ENCODE results near the gene MGP.

MGP gene

DNA sequence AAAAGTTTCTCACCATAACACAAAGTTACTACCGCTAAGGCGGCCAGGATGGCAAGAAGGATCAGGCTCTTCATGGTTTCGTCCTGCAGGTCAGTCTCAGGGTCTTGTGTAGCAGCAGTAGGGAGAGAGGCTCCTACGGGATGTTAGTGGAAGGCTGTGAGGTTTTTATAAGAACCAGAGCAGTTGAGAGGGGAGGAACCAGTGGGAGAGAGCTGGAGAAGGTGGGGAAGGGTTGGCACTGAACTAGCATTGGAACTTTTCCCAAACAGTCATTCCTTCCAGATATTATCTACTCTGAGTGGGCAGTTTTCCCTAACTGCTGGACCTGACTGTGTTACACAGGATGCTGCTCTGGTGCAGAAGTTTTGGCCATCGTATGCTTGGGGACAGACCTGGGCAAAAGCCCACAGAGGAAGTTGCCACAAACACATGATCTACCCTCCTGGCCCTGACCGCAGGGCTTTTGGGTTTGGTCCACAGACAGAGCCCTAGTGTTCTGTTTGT, at the start of gene MGP:
Gene MGP, minus strand, starts transcription at position 137 of the 504 bp plus-strand sequence. Its CDS starts 63 bp downstream, at position 74.
- H3K4me3 ChIP-seq (ENCODE audit: low read depth, low read length), result no peak within 1 kb of the TSS

DNA sequence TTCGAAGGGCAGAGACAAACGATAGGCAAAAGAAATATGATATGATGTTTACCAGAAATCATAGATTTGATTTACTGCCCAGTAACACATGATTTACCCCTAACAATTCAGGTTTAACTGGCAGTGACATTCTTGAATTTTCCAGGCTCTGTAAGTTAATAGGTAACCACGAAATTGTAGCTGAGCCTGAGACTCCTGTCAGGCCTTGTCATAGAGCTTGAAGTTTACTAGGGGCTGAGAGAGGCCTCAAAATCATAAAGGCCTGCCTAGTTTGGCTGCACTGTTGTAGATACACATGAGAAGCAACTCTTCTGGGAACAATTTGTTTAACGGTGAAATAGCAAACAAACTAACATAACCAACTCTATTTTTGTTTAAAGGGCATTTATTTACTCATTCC, 49.4 kb upstream of the MGP start:
- H3K4me3 ChIP-seq (ENCODE audit: low read depth, low read length), result no peak overlapping the region

DNA sequence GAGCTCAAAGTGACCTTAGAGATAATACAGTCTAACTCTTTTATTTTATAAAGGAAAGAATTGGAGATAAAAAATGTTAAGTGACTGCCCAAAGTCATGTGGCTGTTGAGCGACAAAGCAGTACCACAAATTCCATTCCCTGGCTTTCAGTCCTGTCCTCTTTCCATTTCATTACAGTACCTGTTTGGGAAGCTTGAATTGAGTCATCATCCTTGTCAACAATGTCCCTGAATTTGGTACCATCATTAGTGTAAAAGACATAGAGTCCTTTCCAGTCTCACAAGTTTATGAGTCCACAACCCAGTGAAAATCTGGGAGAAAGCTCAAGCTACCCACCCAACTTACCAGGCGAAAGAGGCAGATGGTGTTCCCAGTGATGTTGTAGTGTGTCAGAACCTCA, 48.9 kb upstream of the MGP start:
- no peak overlapping the region for H3K4me3 ChIP-seq (ENCODE audit: low read depth, low read length)

DNA sequence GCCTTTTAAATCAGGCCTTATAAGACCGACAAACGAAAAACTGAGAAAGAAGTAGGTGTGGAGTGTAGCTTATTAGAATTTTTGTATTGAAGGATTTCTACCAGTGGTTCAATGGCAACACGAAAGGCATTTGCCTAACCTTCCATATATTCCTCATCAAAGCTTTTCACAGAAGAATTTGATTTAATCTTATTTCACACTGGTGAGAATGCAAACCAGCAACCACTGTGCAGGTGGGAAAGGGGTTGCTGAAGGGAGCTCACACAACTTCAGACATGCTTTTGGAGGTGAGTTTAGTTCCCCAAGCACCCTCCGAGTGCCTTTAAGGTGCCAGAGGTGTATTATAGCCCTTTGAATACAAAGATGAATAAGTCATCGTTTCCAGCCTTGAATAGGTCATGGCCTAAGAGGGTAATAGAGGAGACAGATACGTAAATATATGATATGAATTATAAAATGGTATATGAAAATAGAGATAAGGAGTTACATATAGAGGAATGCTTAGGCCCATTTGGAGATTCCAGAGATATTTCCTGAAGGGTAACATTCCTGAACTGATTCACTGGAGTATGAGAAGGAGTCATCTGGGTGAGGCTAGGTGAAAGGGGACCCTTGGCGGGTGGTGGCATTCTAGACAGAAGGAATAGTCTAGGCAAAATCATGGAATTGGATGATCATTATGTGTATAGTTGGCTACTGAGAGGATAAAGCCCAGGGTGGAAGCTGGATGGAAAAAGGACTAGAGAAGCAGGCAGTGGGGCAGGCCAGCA, 46.3 kb upstream of the MGP start:
- H3K4me3 ChIP-seq (ENCODE audit: low read depth, low read length), result no peak overlapping the region

DNA sequence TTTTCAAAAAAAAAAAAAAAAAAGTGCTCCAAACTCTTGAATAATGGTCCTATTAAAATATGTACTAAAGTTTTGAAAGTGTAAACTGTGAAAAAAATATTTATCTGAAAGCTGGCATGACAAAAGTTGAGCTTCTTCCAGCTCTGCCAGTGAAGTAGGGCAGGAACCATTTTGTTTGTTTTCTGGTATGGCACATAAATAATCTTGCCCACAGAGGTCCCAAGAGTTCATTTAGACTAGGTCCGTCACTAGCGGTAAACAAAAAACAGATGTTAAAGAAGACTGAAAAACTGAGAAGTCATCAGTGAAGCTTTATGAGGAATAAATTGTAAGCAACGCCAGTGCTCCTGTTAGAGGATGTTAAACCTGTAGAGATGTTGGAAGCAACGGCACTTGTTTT, 45.7 kb upstream of the MGP start:
- H3K4me3 ChIP-seq (ENCODE audit: low read depth, low read length), result no peak overlapping the region

DNA sequence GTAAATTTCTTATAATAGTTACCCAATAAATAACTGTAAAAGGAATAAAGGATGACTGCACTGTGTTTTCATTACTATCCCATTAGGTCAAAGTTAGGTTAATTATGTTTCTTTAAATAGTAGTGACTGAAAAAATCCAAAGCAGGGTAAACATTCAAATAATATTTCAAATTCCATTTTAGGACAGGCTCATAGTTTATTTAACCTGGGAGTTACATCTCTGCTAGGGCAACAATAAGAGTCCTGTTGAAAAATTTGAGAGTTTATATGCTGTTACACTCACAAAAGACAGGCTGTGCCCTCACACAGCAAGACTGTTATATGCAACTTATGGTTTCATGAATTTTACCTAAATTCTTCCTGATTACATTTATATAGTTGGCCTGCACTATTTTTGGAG, 44.6 kb upstream of the MGP start:
- H3K4me3 ChIP-seq (ENCODE audit: low read depth, low read length), result no peak overlapping the region

DNA sequence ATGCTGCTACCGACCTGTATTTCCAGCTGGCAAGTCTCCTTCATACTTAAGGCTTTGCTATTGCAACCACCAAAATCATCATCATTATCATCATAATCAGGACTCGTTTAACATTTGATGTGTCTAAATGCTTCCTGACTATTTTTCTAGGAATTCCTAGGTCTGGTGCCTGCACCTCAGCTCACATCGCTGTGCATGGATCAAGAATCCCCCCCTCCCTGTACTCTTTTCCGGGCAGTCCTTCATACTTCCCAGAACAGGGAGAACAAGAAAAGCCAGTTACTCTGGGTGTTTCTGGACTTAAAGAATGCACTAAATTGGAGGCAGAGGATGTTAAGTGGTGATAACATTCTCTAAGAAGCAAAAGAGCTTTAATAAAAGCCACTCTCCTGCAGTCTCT, 43.3 kb upstream of the MGP start:
- no peak overlapping the region for H3K4me3 ChIP-seq (ENCODE audit: low read depth, low read length)

DNA sequence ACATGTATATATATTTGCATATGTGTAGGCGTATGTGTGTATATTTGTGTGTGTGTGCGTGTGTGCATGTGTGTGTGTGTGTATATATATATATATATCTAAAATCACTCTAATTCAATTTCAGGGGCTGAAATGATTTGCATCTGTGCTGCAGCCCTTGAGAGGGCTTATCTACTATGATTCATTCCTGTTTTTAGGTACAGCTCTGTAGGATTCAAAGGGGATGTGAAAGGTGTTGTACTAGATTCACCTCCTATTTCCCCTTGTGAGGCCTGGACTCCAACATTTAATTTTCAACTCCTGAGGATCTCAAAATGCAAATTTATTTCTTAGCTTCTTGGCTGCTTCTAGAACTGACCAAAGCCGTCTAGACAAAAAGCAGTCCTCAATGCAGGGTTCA, 41.6 kb upstream of the MGP start:
- no peak overlapping the region for H3K4me3 ChIP-seq (ENCODE audit: low read depth, low read length)

DNA sequence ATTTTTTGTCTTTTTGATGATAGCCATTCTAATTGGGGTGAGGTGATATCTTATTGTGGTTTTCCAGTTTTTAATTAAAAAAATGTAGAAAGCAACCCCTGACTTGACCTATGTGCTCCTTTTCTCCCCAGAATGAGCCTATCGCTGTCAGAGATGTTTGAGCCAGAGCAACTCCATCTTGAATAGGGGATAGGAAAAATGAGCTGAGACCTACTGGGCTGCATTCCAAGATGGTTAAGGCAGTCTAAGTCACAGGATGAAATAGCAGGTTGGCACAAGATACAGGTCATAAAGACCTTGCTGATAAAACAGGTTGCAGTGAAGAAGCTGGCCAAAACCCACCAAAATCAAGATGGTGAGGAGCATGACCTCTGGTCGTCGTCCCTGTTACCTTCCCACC, 38.9 kb upstream of the MGP start:
- no peak overlapping the region for H3K4me3 ChIP-seq (ENCODE audit: low read depth, low read length)

DNA sequence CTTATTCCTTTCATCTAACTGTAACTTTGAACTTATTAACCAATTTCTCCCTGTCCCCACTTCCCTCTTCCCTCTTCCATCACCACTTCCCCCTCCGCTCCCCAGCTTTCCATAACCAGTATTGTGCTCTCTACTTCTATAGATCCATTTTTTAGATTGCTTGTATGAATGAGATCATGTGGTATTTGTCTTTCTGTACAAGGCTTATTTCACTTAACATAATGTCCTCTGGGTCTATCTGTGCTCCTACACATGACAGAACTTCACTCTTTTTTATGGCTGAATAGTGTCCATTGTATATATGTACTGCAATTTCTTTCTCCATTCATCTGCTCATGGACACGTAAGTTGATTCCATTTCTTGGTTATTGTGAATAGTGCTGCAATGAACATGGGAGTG, 38.3 kb upstream of the MGP start:
- H3K4me3 ChIP-seq (ENCODE audit: low read depth, low read length), result no peak overlapping the region

DNA sequence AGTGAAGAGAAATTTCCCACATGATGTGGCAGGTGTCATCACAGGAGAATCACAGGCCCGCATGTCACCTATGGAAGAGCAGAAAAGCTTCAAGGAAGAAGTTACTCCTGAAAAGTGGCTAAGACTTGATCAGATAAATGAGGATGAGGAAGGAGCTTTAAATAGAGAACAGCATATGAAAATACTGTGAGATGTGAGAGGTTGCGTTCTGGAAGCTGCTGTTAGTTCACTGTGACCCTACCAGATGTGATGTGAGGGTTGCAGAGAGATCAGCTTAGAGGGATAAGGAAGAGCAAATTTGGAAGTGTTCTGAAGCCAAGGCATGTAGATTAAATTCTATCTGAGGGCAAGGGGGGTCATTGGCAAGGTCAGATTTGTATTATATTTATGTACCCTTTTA, 35.6 kb upstream of the MGP start:
- no peak overlapping the region for H3K4me3 ChIP-seq (ENCODE audit: low read depth, low read length)

DNA sequence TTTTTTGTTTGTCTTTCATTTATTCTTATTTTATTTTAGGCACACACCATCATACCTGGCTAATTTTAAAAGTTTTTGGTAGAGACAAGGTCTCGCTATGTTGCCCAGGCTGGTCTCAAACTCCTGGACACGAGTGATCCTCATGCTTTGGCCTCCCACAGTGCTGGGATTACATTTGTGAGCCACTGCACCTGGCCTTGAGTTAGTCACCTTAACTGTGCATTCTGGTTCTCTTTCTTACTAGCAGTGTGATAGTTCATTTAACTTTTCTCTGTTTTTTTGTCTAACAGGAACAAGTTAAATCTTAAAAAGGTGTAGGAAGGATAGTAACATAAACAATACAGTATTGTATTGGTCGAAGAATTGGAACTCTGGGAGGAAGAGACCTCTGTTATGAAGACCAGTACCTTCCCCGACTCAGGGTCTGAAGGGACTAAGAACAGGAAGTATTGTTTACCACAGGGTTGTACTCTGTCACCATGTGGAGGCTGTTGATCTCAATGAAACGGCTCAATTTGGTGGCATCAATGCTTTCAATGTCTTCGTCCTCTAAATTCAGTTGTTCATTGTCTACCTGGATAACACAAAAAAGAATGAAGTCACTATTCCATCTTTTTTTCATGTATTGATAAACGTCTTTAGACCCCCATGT, 34.9 kb upstream of the MGP start:
- H3K4me3 ChIP-seq (ENCODE audit: low read depth, low read length), result no peak overlapping the region

DNA sequence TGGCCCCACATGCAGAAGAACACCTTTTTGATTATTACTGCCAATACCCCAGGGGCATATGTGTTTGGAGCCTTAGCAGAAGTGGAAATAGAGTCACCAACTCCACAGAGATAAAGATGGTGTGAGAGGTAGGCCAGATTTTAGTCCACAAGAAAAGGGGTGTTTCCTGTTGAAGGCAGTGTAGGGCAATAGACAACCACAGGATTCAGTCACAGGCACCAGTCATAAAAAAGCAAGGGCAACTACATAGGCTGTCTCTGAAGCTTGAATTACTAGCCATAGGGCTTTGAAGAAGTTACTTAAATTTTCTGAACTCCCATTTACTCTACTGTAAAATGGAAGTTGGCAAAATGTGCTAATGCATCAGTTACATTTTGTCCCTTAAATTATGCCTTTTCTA, 33.8 kb upstream of the MGP start:
- no peak overlapping the region for H3K4me3 ChIP-seq (ENCODE audit: low read depth, low read length)

DNA sequence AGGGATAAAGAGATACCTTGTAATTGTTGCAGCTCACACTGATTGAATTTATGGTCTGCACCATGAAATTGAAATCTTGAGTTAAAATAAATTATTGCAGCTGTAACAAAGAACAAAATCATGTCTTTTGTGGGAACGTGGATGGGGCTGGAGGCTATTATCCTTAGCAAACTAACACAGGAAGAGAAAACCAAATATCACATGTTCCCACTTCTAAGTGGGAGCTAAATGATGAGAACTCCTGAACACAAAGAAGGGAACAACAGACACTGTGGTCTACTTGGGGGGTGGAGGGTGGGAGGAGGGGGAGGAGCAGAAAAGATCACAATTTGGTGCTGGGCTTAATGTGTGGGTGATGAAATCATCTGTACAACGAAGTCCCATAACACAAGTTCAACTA, 30.1 kb upstream of the MGP start:
- H3K4me3 ChIP-seq (ENCODE audit: low read depth, low read length), result no peak overlapping the region

DNA sequence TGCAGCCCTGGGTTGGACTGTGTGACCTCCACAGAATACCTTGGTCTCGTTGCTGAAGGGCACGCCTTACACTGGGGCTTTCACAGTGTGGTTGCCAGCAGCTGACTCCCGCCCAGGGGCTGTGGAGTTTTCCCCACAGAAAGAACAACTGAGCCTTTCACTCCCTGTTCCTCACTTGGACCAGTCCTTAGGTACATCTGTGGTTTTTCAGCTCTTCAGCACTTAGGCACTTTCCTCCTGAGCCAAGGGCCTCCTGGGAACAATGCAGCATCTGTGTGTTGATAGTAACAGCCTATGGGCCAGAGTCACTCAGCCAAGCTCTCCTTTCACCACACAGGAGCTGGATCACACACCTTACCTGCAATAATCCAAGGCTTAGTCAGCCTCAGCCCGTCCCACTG, 27.7 kb upstream of the MGP start:
- no peak overlapping the region for H3K4me3 ChIP-seq (ENCODE audit: low read depth, low read length)

DNA sequence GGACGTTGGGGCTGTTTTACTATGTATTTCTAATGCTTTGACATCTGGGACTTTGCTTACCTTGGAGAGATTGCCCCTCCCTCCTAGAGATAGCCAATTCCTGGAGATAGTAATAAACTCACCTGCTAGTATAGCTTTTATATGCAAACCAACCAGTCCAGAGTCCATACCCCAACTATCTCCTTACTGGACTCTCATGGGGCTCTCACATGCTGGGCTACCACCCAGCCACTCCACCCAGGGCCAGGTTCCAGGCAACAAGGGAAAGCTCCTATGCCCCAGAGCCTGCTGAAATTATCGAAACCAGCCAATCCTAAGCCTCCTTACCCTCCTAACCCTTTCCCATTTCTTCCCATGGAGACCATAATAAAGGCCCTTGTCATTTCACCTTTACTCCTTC, 25.5 kb upstream of the MGP start:
- H3K4me3 ChIP-seq (ENCODE audit: low read depth, low read length), result no peak overlapping the region

DNA sequence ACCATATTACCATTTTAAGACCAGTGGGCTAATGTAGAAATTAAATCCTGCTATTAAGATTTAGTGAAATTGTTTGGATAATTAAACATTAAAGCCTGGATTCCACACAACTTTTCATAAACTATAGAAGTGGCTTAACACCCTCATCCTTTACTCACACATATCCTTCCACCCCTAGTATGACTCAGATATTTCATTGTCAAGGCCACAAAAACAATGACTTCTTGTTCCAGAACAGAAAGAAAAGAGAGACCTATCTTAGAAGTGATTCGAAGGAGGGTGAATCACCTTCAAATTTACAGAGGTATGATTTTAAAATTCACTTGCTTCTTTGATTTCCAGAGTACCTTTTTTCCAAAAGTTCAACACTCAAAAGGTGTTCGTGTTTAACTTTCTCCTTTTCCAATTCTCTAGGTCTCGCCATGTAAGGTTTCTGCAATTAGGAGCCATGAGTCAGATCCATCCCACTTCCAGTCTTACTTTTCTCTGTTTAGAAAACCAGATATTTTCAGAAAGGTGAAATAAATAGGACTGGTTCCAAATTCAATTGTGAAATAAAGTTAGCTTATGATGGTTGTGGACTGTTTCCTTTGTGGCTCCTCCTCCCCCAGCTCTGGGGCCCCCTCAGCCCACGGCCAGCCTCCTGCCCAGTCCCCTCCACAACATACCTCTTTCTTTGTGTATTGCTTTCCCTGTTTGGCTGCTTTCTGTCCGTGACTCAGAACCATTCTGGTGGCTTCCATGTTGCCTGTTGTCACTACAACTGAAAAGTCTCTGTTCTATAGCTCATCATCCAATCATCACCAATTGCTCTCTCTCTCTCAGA, 24.6 kb upstream of the MGP start:
- no peak overlapping the region for H3K4me3 ChIP-seq (ENCODE audit: low read depth, low read length)

DNA sequence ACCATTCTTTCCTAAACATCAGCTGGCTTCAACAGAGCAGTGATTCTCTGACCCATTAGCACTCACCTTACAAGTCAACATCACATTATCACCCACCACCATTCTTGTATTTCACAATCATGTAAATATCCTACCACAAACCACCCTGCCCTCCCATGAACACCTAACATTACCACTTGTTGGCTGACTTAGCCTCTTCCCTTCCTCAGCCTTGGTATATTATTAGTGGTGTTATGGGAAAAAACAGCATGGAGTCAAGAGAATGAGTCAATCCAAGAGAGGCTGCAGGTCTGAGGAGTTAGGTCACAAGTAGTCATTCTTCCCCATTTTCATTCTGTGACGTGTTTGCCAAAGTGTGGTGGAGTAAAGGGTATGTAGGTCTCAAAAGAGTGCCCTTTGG, 22.3 kb upstream of the MGP start:
- H3K4me3 ChIP-seq (ENCODE audit: low read depth, low read length), result no peak overlapping the region

DNA sequence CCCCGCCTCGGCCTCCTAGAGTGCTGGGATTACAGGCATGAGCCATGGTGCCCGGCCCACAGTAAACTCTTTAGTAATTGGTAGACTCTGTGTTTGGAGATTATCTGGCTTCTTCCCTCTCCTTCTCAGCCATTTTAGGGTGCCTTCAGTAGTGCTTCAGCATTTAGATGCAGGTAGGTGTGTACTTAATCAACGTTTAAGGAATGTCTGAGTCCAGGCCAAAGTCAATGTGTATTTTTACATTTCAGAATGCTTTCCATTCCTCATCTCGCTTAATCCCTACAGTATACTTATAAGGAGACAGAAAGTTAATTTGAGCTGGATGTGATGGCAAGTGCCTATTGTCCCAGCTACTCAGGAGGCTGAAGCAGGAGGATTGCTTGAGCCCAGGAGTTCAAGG, 20.5 kb upstream of the MGP start:
- no peak overlapping the region for H3K4me3 ChIP-seq (ENCODE audit: low read depth, low read length)

DNA sequence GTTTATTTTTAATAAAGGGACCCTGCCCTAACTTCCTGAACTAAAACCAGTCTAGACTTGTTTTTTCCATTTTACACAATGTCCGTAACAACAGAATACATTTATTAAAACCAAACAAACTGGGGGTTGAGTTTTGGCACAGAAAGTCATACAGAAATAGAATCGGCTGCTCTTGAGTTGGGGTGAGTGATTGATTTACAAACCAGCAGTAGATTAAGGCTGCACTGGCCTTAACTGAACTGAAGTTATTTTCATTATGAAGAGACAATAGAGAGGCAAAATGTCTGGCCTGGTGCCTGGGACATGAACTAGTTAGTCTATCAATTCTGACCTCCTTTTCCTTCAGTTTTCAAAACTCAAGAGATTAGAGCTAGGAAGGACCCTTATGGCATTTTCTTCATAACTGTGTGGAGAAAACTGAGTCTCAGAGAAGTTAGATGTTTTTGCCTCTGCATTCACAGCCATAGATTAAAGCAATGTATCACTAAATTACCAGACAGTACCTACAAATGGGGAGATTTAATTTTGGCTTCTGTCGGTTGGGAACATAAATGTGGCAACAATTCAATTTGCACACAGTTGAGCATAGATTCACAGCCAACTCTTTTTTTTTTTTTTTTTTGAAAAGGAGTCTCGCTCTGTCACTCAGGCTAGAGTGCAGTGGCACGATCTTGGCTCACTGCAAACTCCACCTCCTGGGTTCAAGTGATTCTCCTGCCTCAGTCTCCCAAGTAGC, 19.8 kb upstream of the MGP start:
- H3K4me3 ChIP-seq (ENCODE audit: low read depth, low read length), result no peak overlapping the region

DNA sequence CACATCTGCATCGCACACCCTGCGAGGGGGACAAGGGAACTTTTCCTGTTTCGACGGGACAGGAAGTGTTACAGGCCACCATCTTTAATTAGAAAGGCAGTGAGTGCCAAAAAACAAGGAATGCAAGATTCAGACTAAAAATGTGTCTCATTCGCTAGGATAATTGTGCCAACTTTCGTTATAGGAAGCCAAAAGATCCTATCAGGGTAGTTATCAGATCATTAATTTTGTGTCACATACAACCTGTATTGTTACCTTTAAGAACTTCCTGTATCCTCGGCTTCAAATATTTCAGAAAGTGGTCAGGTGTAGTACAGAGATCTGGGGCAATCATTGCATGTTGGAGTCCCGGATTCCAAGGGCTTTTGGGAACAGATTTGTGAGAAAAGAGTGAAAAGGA, 19.2 kb upstream of the MGP start:
- H3K4me3 ChIP-seq (ENCODE audit: low read depth, low read length), result no peak overlapping the region
